Endothelial cell of umbilical vein (primary cell): ENCODE data around the gene BACE1-AS. TPM values are rescaled to one million over a fixed set of nuclear protein-coding genes. Genes with fewer than 3 reads are reported as not detected.

Experiments used
- BruUV-seq: library from RNA; stranded (reverse); fragments of 400-500 nt; replicated peaks from 2 replicates; lab custom pipeline; 2021; lab: Mats Ljungman, UMichigan
- CTCF ChIA-PET: fragments of 300-600, 350-600 bp; sonication (Branson Sonifier 250); formaldehyde crosslinking; loops from one replicate; lab custom pipeline; 2021; ENCODE audit warnings: antibody characterized with exemption, inconsistent platforms; lab: Charles Lee
- POLR2A ChIA-PET: fragments of 300-600, 350-600 bp; sonication (Branson Sonifier 250); formaldehyde crosslinking; loops from one replicate; lab custom pipeline; 2021; ENCODE audit warnings: antibody characterized with exemption, inconsistent platforms; lab: Charles Lee
- DNase-seq: peaks from one replicate; pipeline ENCODE4 v3.0.0-alpha.2; 2011; ENCODE audit warnings: low read depth, low spot score
- FAIRE-seq: peaks from 2 replicates; lab custom pipeline; 2011; peaks lifted over from hg19 to GRCh38; lab: Jason Lieb, UNC
- H2AFZ ChIP-seq: 2 replicates; pipeline ENCODE4 v1.6.0; 2012; ENCODE audit warnings: low read depth, low read length, control low read depth, inconsistent platforms
- H3K27ac ChIP-seq: 2 replicates; pipeline ENCODE4 v1.5.1; 2011; ENCODE audit warnings: low read depth, mild to moderate bottlenecking, control low read depth, low read length, moderate library complexity; ENCODE audit not compliant: insufficient read depth
- H3K27me3 ChIP-seq, 2 experiments: 2 replicates each; pipeline versions ENCODE4 v1.6.0 to v1.6.1; 2011; ENCODE audit warnings: low read length in 2 of 2, mixed read lengths in 1 of 2; ENCODE audit not compliant: control insufficient read depth in 2 of 2, insufficient read depth in 2 of 2
- H3K36me3 ChIP-seq, 2 experiments: 2 replicates in 1 of 2; 3 replicates in 1 of 2; pipeline ENCODE4 v1.5.1; 2011; ENCODE audit warnings: low read length in 2 of 2, mild to moderate bottlenecking in 1 of 2, moderate library complexity in 1 of 2; ENCODE audit not compliant: control insufficient read depth in 2 of 2, insufficient read depth in 2 of 2; ENCODE audit errors: extremely low read depth in 1 of 2
- H3K4me1 ChIP-seq: 3 replicates; pipeline ENCODE4 v1.5.1; 2011; ENCODE audit warnings: mild to moderate bottlenecking, low read length; ENCODE audit not compliant: control insufficient read depth, insufficient read depth; ENCODE audit errors: extremely low read depth
- H3K4me2 ChIP-seq: 2 replicates; pipeline ENCODE4 v1.6.1; 2011; ENCODE audit warnings: low read length, control low read depth, mixed read lengths; ENCODE audit not compliant: insufficient read depth
- H3K4me3 ChIP-seq, 3 experiments: fragments of 200-600 bp in 1 of 3; sonication (generic), shearing (Covaris generic) in 1 of 3; replicated peaks in 1 of 3; 2 replicates each; pipeline ENCODE4 v1.5.1; 2011 to 2016; ENCODE audit warnings: control low read depth in 3 of 3, low read length in 3 of 3, mild to moderate bottlenecking in 2 of 3, inconsistent platforms in 1 of 3, low read depth in 1 of 3, moderate library complexity in 1 of 3; ENCODE audit not compliant: insufficient read depth in 1 of 3
- H3K79me2 ChIP-seq: 2 replicates; pipeline ENCODE4 v1.6.0; 2012; ENCODE audit warnings: low read length, inconsistent platforms; ENCODE audit not compliant: control insufficient read depth, insufficient read depth
- H3K9ac ChIP-seq: replicated peaks from 2 replicates; pipeline ENCODE3; 2011; ENCODE audit warnings: low read length, control low read depth; ENCODE audit not compliant: insufficient read depth; ENCODE audit errors: extremely low read depth
- H3K9me1 ChIP-seq: replicated peaks from 3 replicates; pipeline ENCODE4 v1.6.0; 2011; ENCODE audit warnings: mild to moderate bottlenecking, low read length; ENCODE audit not compliant: control insufficient read depth, insufficient read depth; ENCODE audit errors: extremely low read depth
- H3K9me3 ChIP-seq: replicated peaks from 2 replicates; pipeline ENCODE4 v1.5.1; 2012; ENCODE audit warnings: low read length, inconsistent platforms; ENCODE audit not compliant: control insufficient read depth, insufficient read depth
- H4K20me1 ChIP-seq: replicated peaks from 2 replicates; pipeline ENCODE3; 2011; ENCODE audit warnings: mild to moderate bottlenecking, low read length; ENCODE audit not compliant: control insufficient read depth, insufficient read depth; ENCODE audit errors: extremely low read depth
- CTCF ChIP-seq, 2 donors: IDR thresholded peaks; 1 replicate in 1 of 2; 2 replicates in 1 of 2; pipeline ENCODE4 v1.5.1; 2011; ENCODE audit warnings: low read length in 2 of 2, mild to moderate bottlenecking in 2 of 2, moderate library complexity in 2 of 2, control low read depth in 1 of 2, inconsistent platforms in 1 of 2, low read depth in 1 of 2; ENCODE audit not compliant: insufficient read depth in 1 of 2; ENCODE audit errors: extremely low read depth in 1 of 2
- EZH2 ChIP-seq: IDR thresholded peaks from 2 replicates; pipeline ENCODE4 v1.6.1; 2012; ENCODE audit warnings: borderline replicate concordance, low read depth, mild to moderate bottlenecking, moderate library complexity, low read length, inconsistent platforms; ENCODE audit not compliant: severe bottlenecking
- GATA2 ChIP-seq: IDR thresholded peaks from 2 replicates; pipeline ENCODE4 v1.7.0; 2011; ENCODE audit warnings: low read depth, mild to moderate bottlenecking, moderate library complexity, mixed read lengths, low read length; ENCODE audit not compliant: insufficient read length, insufficient read depth
- JUN ChIP-seq: IDR thresholded peaks from 2 replicates; pipeline ENCODE4 v1.6.1; 2011; ENCODE audit warnings: borderline replicate concordance, low read depth; ENCODE audit not compliant: insufficient read length, insufficient read depth
- MYC ChIP-seq: IDR thresholded peaks from one replicate; pipeline ENCODE4 v1.6.1; 2011; ENCODE audit warnings: mild to moderate bottlenecking, low read depth, low read length
- POLR2AphosphoS5 ChIP-seq: IDR thresholded peaks from 2 replicates; pipeline ENCODE4 v1.6.1; 2012; ENCODE audit warnings: low read depth, mild to moderate bottlenecking, control low read depth, low read length, moderate library complexity; ENCODE audit not compliant: insufficient read depth
- dilution Hi-C: fragments of 300-500 bp; cut with MboI; formaldehyde crosslinking; loops from one replicate; pipeline ENCODE4 v1.15.0; 2019; ENCODE audit warnings: low sequenced_read_pairs; ENCODE audit not compliant: extremely low pct_ligation_motif_present
- intact Hi-C: fragments of 100-400 bp; cut with micrococcal nuclease; formaldehyde crosslinking; loops from one replicate; pipeline ENCODE4 v1.10.0; 2022
- polyA plus RNA-seq, 4 experiments: library from polyadenylated mRNA; depleted of rRNA in 3 of 4; stranded (reverse) in 3 of 4; unstranded in 1 of 4; fragments of >200 nt; gene quantifications; 2 replicates each; pipeline versions ENCODE4 v1.2.1 to v1.2.3, GENCODE V29; 2011 to 2012; ENCODE audit warnings: missing spikeins in 1 of 4
- total RNA-seq: library from RNA; stranded (reverse); gene quantifications from 2 replicates; pipeline ENCODE4 v1.2.3, GENCODE V29; 2021
- TF ChIP-seq, protein P1 (sequence below): IDR thresholded peaks from 2 replicates; pipeline ENCODE4 v1.6.1; 2011; ENCODE audit not compliant: insufficient read depth, insufficient read length

Gene BACE1-AS
- total and polyA plus RNA-seq, 2 donors (not counting 3 experiments of a cell fraction or from before 2014, with no cell fraction given): 7.6 to 8.1 TPM

GRCh38 chr11:117335399-117335798 is 44.3 kb downstream of the BACE1-AS start:
- H3K27ac ChIP-seq: no peak overlapping the region
- no peaks in the 10 kb centered on the region for H3K9me1 ChIP-seq
- H3K9me3 ChIP-seq: no peaks in the 10 kb centered on the region
- no peak for FAIRE-seq
- intact Hi-C loops (no loop called here), dilution Hi-C loops (no loop called here)
- POLR2A ChIA-PET: no interaction called here
- no peaks in the 10 kb centered on the region for H3K79me2 ChIP-seq
- DNase-seq: no peak
- no peak overlapping the region for H3K4me2 ChIP-seq
- H3K4me3 ChIP-seq: no peak overlapping the region
- BruUV-seq: no TSS peak
- H4K20me1 ChIP-seq: no peaks in the 10 kb centered on the region
- no peak for TF ChIP-seq MYC
- no peak for TF ChIP-seq JUN
- no peak for TF ChIP-seq CTCF (IDR thresholded peaks at IDR 0.05; ENCODE audit: extremely low read depth in 1 of 2, insufficient read depth in 1 of 2, low read depth in 1 of 2, low read length in 2 of 2)
- TF ChIP-seq GATA2: no peak
- no peak for TF ChIP-seq EZH2
- no peak for TF ChIP-seq POLR2AphosphoS5
- TF ChIP-seq, protein P1, sequence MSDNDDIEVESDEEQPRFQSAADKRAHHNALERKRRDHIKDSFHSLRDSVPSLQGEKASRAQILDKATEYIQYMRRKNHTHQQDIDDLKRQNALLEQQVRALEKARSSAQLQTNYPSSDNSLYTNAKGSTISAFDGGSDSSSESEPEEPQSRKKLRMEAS: no peak
- no peaks in the 10 kb centered on the region for H3K27me3 ChIP-seq
- H3K36me3 ChIP-seq: peaks cover 3 to 7% of the 10 kb centered on the region in 2 experiments
- H3K9ac ChIP-seq: no peak overlapping the region
- H3K4me1 ChIP-seq: peaks cover 5% of the 10 kb centered on the region
- CTCF ChIA-PET: interaction anchor here (1.2 kb wide), 1 partner anchor 109 kb away, joined by 4 read pairs; no protein-coding TSS in a partner anchor
- H2AFZ ChIP-seq: no peak overlapping the region
